Lower leg skin (tissue), 3 donors: ENCODE data around the gene CMTM3.
"Not testable (repeated sequence)": the region's sequence is repeated elsewhere in the genome, so short reads cannot be mapped to it uniquely, and the experiment has no call there.

ENCODE experiments used
- CTCF ChIP-seq, 3 donors: fragments of 450-650 bp; IDR thresholded peaks; one replicate each; pipeline ENCODE4 v1.5.1; 2016; ENCODE audit warnings: antibody characterized with exemption in 3 of 3, mild to moderate bottlenecking in 3 of 3, moderate library complexity in 2 of 3
- POLR2A ChIP-seq, 2 donors: fragments of 450-650 bp; IDR thresholded peaks; one replicate each; pipeline ENCODE4 v1.6.1; 2016 to 2017; ENCODE audit warnings: antibody characterized with exemption in 2 of 2, mild to moderate bottlenecking in 1 of 2, moderate library complexity in 1 of 2

- TF ChIP-seq POLR2A, CTCF (IDR thresholded peaks at IDR 0.05): not testable (repeated sequence)
Measured at GRCh38 chr16:66630561-66631260, 26.2 kb downstream of the CMTM3 start.
